ENCODE data around the gene AKR1E2. TPM values are rescaled to one million over a fixed set of nuclear protein-coding genes. Genes with fewer than 3 reads are reported as not detected.

AKR1E2 gene
- total RNA-seq, 6 donors from 2014 or later, result 3.3 to 18.8 (median 7.9) TPM

- 45 to 62% methylated on average over 3 of the region's 3 CpGs for WGBS, 2 donors
- Histone ChIP-seq H3K4me1 (no peaks in the 10 kb centered on the region), H3K27me3 (no peaks in the 10 kb centered on the region), H3K36me3 (no peaks in the 10 kb centered on the region), H3K9me3 (no peaks in the 10 kb centered on the region), H3K4me3 (no peak overlapping the region), H3K27ac (no peak overlapping the region)
- ATAC-seq (ENCODE audit: low FRiP score in 2 of 2) (no peak), DNase-seq (no peak)
- TF ChIP-seq POLR2AphosphoS5 (IDR thresholded peaks at IDR 0.05) (no peak), EP300 (IDR thresholded peaks at IDR 0.05) (no peak), POLR2A (IDR thresholded peaks at IDR 0.05) (no peak)
- TF ChIP-seq, protein P1, sequence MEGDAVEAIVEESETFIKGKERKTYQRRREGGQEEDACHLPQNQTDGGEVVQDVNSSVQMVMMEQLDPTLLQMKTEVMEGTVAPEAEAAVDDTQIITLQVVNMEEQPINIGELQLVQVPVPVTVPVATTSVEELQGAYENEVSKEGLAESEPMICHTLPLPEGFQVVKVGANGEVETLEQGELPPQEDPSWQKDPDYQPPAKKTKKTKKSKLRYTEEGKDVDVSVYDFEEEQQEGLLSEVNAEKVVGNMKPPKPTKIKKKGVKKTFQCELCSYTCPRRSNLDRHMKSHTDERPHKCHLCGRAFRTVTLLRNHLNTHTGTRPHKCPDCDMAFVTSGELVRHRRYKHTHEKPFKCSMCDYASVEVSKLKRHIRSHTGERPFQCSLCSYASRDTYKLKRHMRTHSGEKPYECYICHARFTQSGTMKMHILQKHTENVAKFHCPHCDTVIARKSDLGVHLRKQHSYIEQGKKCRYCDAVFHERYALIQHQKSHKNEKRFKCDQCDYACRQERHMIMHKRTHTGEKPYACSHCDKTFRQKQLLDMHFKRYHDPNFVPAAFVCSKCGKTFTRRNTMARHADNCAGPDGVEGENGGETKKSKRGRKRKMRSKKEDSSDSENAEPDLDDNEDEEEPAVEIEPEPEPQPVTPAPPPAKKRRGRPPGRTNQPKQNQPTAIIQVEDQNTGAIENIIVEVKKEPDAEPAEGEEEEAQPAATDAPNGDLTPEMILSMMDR (IDR thresholded peaks at IDR 0.05), result no peak
Observed at GRCh38 chr10:4885162-4885561, 59.2 kb downstream of the AKR1E2 start.

GRCh38 chr10:4887501-4887900, 61.5 kb downstream of the AKR1E2 start:
- H3K27me3 ChIP-seq, result no peaks in the 10 kb centered on the region
- no peaks in the 10 kb centered on the region for H3K4me1 ChIP-seq
- H3K27ac ChIP-seq, result no peak overlapping the region
- TF ChIP-seq POLR2A (IDR thresholded peaks at IDR 0.05) (no peak), EP300 (IDR thresholded peaks at IDR 0.05) (no peak), POLR2AphosphoS5 (IDR thresholded peaks at IDR 0.05) (no peak)
- TF ChIP-seq, protein P1 (IDR thresholded peaks at IDR 0.05), result no peak
- no peak for DNase-seq
- no peaks in the 10 kb centered on the region for H3K9me3 ChIP-seq
- no peaks in the 10 kb centered on the region for H3K36me3 ChIP-seq
- H3K4me3 ChIP-seq, result no peak overlapping the region
- WGBS, 2 donors, result 73 to 81% methylated on average over 9 of the region's 9 CpGs
- ATAC-seq (ENCODE audit: low FRiP score in 2 of 2), result no peak

- H3K27ac ChIP-seq, result no peak overlapping the region
- H3K9me3 ChIP-seq, result no peaks in the 10 kb centered on the region
- H3K4me3 ChIP-seq, result no peak overlapping the region
- H3K27me3 ChIP-seq, result no peaks in the 10 kb centered on the region
- H3K36me3 ChIP-seq, result no peaks in the 10 kb centered on the region
- no peaks in the 10 kb centered on the region for H3K4me1 ChIP-seq
- TF ChIP-seq POLR2AphosphoS5 (IDR thresholded peaks at IDR 0.05) (no peak), POLR2A (IDR thresholded peaks at IDR 0.05) (no peak), EP300 (IDR thresholded peaks at IDR 0.05) (no peak)
- TF ChIP-seq, protein P1 (IDR thresholded peaks at IDR 0.05), result no peak
- DNase-seq (no peak), ATAC-seq (ENCODE audit: low FRiP score in 2 of 2) (no peak)
- WGBS, 2 donors, result 51 to 67% methylated on average over 5 of the region's 5 CpGs
Observed at GRCh38 chr10:4888236-4888635, 62.2 kb downstream of the AKR1E2 start.

GRCh38 chr10:4889959-4890358, 64.0 kb downstream of the AKR1E2 start:
- Histone ChIP-seq H3K27me3 (no peaks in the 10 kb centered on the region), H3K27ac (no peak overlapping the region), H3K4me3 (no peak overlapping the region), H3K4me1 (no peaks in the 10 kb centered on the region), H3K36me3 (no peaks in the 10 kb centered on the region), H3K9me3 (no peaks in the 10 kb centered on the region)
- DNase-seq (no peak), ATAC-seq (ENCODE audit: low FRiP score in 2 of 2) (no peak)
- TF ChIP-seq, protein P1 (IDR thresholded peaks at IDR 0.05), result no peak
- TF ChIP-seq POLR2A (IDR thresholded peaks at IDR 0.05) (no peak), EP300 (IDR thresholded peaks at IDR 0.05) (no peak)
- 89% methylated on average over 2 of the region's 2 CpGs for WGBS, 2 donors

DNA sequence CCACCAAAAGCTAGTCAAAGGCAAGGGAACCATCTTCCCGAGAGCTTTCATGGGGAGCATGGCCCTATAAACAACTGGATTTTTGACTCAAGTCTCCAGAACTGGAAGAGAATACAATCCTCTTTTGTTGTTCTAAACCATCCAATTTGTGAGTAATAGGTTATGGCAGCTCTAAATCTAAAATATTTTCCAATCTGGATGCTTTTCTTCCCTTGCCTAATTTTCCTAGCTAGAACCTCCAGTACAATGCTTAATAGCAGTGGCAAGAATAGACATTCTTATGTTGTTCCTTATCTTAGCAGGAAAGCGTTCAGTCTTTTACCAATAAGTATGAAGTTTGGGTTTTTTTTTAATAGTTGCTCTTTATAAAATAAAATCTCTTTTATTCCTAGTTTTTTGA, 66.7 kb downstream of the AKR1E2 start:
- Histone ChIP-seq H3K27me3 (no peaks in the 10 kb centered on the region), H3K4me1 (no peaks in the 10 kb centered on the region), H3K4me3 (no peak overlapping the region), H3K27ac (no peak overlapping the region), H3K36me3 (no peaks in the 10 kb centered on the region), H3K9me3 (no peaks in the 10 kb centered on the region)
- TF ChIP-seq, protein P1 (IDR thresholded peaks at IDR 0.05), result no peak
- TF ChIP-seq EP300 (IDR thresholded peaks at IDR 0.05), result no peak
- no peak for TF ChIP-seq POLR2AphosphoS5 (IDR thresholded peaks at IDR 0.05)
- TF ChIP-seq POLR2A (IDR thresholded peaks at IDR 0.05), result no peak
- WGBS, 2 donors, result 90 to 94% methylated on average over 2 of the region's 2 CpGs
- ATAC-seq (ENCODE audit: low FRiP score in 2 of 2) (no peak), DNase-seq (no peak)

Data from upper lobe of left lung (tissue), 6 donors.